Measurements from ENCODE around the gene CACNG4.

- TF ChIP-seq CTCF (IDR thresholded peaks at IDR 0.05 in 8 of 11, conservative IDR thresholded peaks at IDR 0.05 in 3 of 11) (no peak), POLR2AphosphoS5 (IDR thresholded peaks at IDR 0.05) (no peak), POLR2A (IDR thresholded peaks at IDR 0.05) (no peak)
These were observed 21.0 kb upstream of the CACNG4 start for GRCh38 chr17:66943484-66943883.

Data from spleen (tissue), 7 donors.